Fibroblast of lung (primary cell): Measurements from ENCODE around the gene PSAP. TPM values are rescaled to one million over a fixed set of nuclear protein-coding genes. Genes with fewer than 3 reads are reported as not detected.
A peak's percentile ranks its signal among the peaks of the same experiment; 100 is the strongest.

ENCODE experiments used
- DNase-seq, 2 donors: peaks; one replicate each; pipeline versions ENCODE4 v3.0.0 to v3.0.0-alpha.2; 2010; ENCODE audit warnings: low read depth in 2 of 2
- H2AFZ ChIP-seq: 2 replicates; pipeline ENCODE4 v1.5.1; 2012; ENCODE audit warnings: low read length, control low read depth, inconsistent platforms
- H3K27ac ChIP-seq: 2 replicates; pipeline ENCODE4 v1.5.1; 2011; ENCODE audit warnings: low read length, control low read depth; ENCODE audit not compliant: insufficient read depth
- H3K27me3 ChIP-seq: 2 replicates; pipeline ENCODE4 v1.5.1; 2011; ENCODE audit warnings: mild to moderate bottlenecking, low read length; ENCODE audit not compliant: control insufficient read depth, insufficient read depth
- H3K36me3 ChIP-seq: 2 replicates; pipeline ENCODE4 v1.5.1; 2011; ENCODE audit warnings: low read length; ENCODE audit not compliant: control insufficient read depth, insufficient read depth
- H3K4me1 ChIP-seq: 2 replicates; pipeline ENCODE4 v1.5.1; 2011; ENCODE audit warnings: low read length; ENCODE audit not compliant: control insufficient read depth, insufficient read depth; ENCODE audit errors: extremely low read depth
- H3K4me2 ChIP-seq: 2 replicates; pipeline ENCODE4 v1.5.1; 2011; ENCODE audit warnings: low read length, control low read depth; ENCODE audit not compliant: insufficient read depth; ENCODE audit errors: extremely low read depth
- H3K4me3 ChIP-seq, 4 experiments: fragments of 200-600 bp in 1 of 4; sonication (generic) in 1 of 4; replicated peaks in 1 of 4; 2 replicates each; pipeline ENCODE4 v1.5.1; 2011 to 2016; ENCODE audit warnings: low read length in 4 of 4, low read depth in 3 of 4, mild to moderate bottlenecking in 3 of 4, control low read depth in 2 of 4, inconsistent platforms in 1 of 4, mixed read lengths in 1 of 4; ENCODE audit not compliant: insufficient read depth in 1 of 4; ENCODE audit errors: control extremely low read depth in 1 of 4
- H3K79me2 ChIP-seq: 2 replicates; pipeline ENCODE4 v1.5.1; 2012; ENCODE audit warnings: mild to moderate bottlenecking, low read length, inconsistent platforms; ENCODE audit not compliant: control insufficient read depth, insufficient read depth
- H3K9ac ChIP-seq: 2 replicates; pipeline ENCODE4 v1.5.1; 2011; ENCODE audit warnings: mild to moderate bottlenecking, low read length, control low read depth; ENCODE audit not compliant: insufficient read depth
- H3K9me3 ChIP-seq: 2 replicates; pipeline ENCODE4 v1.5.1; 2012; ENCODE audit warnings: low read depth, low read length; ENCODE audit not compliant: control insufficient read depth, insufficient read depth
- H4K20me1 ChIP-seq: 2 replicates; pipeline ENCODE4 v1.5.1; 2011; ENCODE audit warnings: low read length; ENCODE audit not compliant: control insufficient read depth, insufficient read depth; ENCODE audit errors: extremely low read depth
- EZH2 ChIP-seq: IDR thresholded peaks from 2 replicates; pipeline ENCODE4 v1.5.1; 2012; ENCODE audit warnings: low read length, control low read depth, mild to moderate bottlenecking; ENCODE audit errors: missing control alignments
- polyA plus RNA-seq, 2 donors: library from polyadenylated mRNA; depleted of rRNA in 1 of 2; stranded (reverse) in 1 of 2; unstranded in 1 of 2; fragments of >200 nt; gene quantifications; 2 replicates each; pipeline ENCODE4 v1.2.1, GENCODE V29; 2011 to 2012; ENCODE audit warnings: missing spikeins in 1 of 2
- total RNA-seq: library from RNA; depleted of rRNA; stranded (reverse); fragments of >200 nt; gene quantifications from 2 replicates; pipeline ENCODE4 v1.2.1, GENCODE V29; 2014
- TF ChIP-seq, protein P1 (sequence below), 2 donors: IDR thresholded peaks in 1 of 2; conservative IDR thresholded peaks in 1 of 2; 1 replicate in 1 of 2; 2 replicates in 1 of 2; pipeline ENCODE4 v1.5.1; 2011 to 2012; ENCODE audit warnings: low read length in 2 of 2, control low read depth in 1 of 2, inconsistent platforms in 1 of 2, low read depth in 1 of 2, mild to moderate bottlenecking in 1 of 2

Gene PSAP
- total and polyA plus RNA-seq, 2 donors (not counting 1 experiment from before 2014, with no cell fraction given): 1,180 to 1,566 TPM

DNA sequence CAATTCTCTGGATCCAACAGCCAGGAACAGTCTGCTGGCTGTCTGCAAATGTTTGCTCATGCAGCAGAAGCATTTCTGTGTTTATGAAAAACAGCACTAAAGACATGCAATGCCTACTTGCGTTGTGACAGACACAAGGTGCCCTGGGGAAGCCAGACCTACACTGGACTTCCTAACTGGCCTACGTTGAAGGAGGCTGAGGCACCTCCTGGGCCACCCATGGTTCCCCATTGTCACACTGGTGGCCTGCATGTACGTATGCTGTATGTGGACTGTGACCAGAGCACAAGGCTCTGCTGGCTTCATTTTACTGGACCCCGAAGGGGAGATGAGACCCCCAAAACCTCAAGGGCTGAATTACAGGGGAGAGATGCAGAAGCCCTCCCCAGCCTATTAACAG lies 27.7 kb downstream of the PSAP start:
- DNase-seq: no peak
- Histone ChIP-seq H3K36me3 (peaks cover 43% of the 10 kb centered on the region), H4K20me1 (no peaks in the 10 kb centered on the region), H3K4me1 (no peaks in the 10 kb centered on the region), H2AFZ (no peak overlapping the region), H3K79me2 (no peaks in the 10 kb centered on the region), H3K9me3 (no peaks in the 10 kb centered on the region), H3K9ac (no peak overlapping the region), H3K27me3 (no peaks in the 10 kb centered on the region), H3K27ac (no peak overlapping the region), H3K4me3 (no peak overlapping the region), H3K4me2 (no peak overlapping the region)
- TF ChIP-seq, protein P1, sequence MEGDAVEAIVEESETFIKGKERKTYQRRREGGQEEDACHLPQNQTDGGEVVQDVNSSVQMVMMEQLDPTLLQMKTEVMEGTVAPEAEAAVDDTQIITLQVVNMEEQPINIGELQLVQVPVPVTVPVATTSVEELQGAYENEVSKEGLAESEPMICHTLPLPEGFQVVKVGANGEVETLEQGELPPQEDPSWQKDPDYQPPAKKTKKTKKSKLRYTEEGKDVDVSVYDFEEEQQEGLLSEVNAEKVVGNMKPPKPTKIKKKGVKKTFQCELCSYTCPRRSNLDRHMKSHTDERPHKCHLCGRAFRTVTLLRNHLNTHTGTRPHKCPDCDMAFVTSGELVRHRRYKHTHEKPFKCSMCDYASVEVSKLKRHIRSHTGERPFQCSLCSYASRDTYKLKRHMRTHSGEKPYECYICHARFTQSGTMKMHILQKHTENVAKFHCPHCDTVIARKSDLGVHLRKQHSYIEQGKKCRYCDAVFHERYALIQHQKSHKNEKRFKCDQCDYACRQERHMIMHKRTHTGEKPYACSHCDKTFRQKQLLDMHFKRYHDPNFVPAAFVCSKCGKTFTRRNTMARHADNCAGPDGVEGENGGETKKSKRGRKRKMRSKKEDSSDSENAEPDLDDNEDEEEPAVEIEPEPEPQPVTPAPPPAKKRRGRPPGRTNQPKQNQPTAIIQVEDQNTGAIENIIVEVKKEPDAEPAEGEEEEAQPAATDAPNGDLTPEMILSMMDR (conservative IDR thresholded peaks at IDR 0.05 in 1 of 2, IDR thresholded peaks at IDR 0.05 in 1 of 2; ENCODE audit: low read depth in 1 of 2, low read length in 2 of 2): no peak

- peak in 1 of 2 donors; percentile 81 for DNase-seq
- H3K79me2 ChIP-seq: no peaks in the 10 kb centered on the region
Observed at GRCh38 chr10:71821909-71822763, 28.9 kb downstream of the PSAP start.

GRCh38 chr10:71820966-71821365 lies 30.1 kb downstream of the PSAP start:
- DNase-seq: no peak
- no peaks in the 10 kb centered on the region for H3K27me3 ChIP-seq
- H3K27ac ChIP-seq: no peak overlapping the region
- no peaks in the 10 kb centered on the region for H4K20me1 ChIP-seq
- H3K4me2 ChIP-seq: no peak overlapping the region
- no peaks in the 10 kb centered on the region for H3K79me2 ChIP-seq
- H3K36me3 ChIP-seq: peaks cover 49% of the 10 kb centered on the region
- H3K4me3 ChIP-seq: no peak overlapping the region
- no peak overlapping the region for H2AFZ ChIP-seq
- no peak for TF ChIP-seq EZH2
- TF ChIP-seq, protein P1 (conservative IDR thresholded peaks at IDR 0.05 in 1 of 2, IDR thresholded peaks at IDR 0.05 in 1 of 2; ENCODE audit: low read depth in 1 of 2, low read length in 2 of 2): no peak
- no peak overlapping the region for H3K9ac ChIP-seq
- no peaks in the 10 kb centered on the region for H3K4me1 ChIP-seq
- no peaks in the 10 kb centered on the region for H3K9me3 ChIP-seq

More at GRCh38 chr10:71821909-71822763, 28.9 kb downstream of the PSAP start:
- Histone ChIP-seq H3K9ac (no peak overlapping the region), H3K4me2 (no peak overlapping the region), H3K27me3 (no peaks in the 10 kb centered on the region), H3K27ac (no peak overlapping the region), H2AFZ (no peak overlapping the region), H3K9me3 (no peaks in the 10 kb centered on the region), H3K36me3 (peaks cover 47% of the 10 kb centered on the region), H3K4me1 (no peaks in the 10 kb centered on the region), H3K4me3 (no peak overlapping the region), H4K20me1 (no peaks in the 10 kb centered on the region)
- no peak for TF ChIP-seq EZH2
- TF ChIP-seq, protein P1 (conservative IDR thresholded peaks at IDR 0.05 in 1 of 2, IDR thresholded peaks at IDR 0.05 in 1 of 2; ENCODE audit: low read depth in 1 of 2, low read length in 2 of 2): no peak
